Measurements from ENCODE around the gene ARRDC3.

Gene ARRDC3

DNA sequence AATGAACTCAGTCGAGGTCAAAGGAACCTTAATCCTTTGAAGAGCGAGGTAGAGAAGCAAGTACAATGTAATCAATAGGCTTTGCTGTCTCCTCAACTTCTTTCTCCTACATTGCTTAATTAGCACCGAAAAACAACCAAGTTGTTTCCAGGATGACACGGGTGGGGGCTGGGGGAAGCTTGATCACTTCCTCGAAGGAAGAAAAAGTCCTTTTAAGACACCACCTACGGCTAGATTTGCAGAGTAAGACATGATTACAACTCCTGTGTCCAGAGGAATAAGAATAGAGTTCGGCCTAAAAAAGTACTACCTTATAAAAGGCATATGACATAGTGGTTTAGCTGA lies 811 bp upstream of the ARRDC3 start:
- no peak for DNase-seq

DNA sequence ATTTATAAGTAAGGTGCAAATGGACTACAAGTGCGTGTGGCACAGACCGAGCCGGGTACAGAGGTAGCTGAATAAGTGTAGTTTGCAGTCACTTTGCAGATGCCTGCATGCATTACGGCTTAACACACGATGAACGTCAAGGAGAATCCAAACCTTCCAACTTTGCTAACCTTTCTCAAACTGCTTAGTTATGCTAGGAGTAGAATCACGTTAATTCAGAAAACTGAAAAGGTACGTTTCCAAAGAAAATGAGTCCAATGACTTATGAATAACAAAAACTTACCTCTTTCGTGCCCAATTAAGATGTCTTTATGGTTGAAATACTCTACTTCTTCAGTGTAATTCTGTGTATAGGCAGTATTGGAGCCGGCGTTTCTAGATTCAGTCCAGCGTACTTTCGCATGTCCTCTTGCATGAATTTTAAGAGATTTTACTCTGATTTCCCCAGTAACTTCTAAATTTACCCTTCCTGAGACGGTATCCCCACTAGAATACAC lies 539 bp downstream of the ARRDC3 start:
- DNase-seq, result peak; percentile 1

- peak; percentile 57 for DNase-seq
These were observed 1.2 kb downstream of the ARRDC3 start for GRCh38 chr5:91381774-91382359.

GRCh38 chr5:91381239-91381773 lies 1.8 kb downstream of the ARRDC3 start:
- no peak for DNase-seq

DNA sequence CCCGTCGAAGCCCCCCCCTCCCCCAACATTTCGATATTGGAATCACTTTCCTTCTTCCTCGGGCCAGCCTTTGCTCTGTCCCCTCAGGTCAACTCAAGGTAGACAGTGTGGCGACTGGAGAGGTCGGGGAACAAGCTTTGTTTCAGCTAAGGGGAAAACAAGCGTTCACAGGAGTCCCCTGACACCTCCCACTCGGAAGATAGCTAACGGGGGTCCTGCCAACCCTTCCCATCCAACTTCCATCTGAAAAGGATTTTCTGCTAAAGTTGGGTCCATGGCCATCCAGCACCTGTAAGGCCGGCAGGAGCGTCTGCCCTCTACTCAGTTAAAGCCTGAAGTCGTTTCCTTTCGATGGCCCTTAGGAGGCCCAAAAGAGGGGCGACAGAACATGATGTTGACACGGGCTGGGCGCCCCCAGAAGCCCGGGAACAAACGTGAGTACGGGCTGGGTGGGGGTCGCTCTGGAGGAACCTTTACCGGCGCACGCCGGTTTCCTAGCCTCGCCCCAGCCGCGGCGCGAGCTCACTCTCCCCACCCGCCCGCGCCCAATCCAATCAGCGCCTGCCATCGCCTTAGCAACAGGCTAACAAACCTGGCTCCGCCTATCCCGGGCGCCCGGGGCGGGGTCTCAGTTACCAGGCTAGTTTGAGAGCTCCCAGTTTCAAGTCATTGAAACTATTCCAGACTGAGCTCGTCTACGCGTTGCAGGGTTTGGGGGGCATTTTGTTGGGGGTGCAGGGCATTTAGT lies 2.5 kb downstream of the ARRDC3 start:
- peak; percentile 80 for DNase-seq

DNA sequence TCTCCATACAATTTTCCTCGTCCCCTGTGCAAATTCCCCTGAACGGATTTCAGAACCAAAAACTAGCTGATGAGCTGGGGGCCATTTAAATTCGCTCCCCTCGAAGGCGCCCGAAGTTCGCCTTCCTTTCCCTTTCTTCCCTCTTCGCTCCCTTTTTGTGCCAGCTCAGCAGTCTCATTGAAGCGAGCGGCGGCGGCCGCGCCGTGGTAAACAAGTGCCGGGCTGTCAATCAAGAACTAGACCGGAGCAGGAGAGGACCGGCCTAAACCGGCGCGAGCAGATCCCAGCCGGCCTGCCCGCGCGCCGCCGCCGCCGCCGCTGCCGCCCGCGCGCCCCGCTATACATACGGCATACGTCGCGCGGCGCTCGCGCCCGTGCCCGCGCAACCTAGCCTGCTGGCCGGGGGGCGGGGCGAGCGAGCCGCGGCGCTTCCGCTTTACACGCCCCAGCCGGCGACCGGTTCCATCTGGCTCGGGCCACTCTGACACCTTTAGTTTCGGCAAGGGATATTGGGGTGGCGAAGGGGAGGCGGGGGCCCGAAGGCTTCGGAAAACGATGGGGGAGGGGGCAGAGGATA lies 3.1 kb downstream of the ARRDC3 start:
- DNase-seq, result peak; percentile 78

DNA sequence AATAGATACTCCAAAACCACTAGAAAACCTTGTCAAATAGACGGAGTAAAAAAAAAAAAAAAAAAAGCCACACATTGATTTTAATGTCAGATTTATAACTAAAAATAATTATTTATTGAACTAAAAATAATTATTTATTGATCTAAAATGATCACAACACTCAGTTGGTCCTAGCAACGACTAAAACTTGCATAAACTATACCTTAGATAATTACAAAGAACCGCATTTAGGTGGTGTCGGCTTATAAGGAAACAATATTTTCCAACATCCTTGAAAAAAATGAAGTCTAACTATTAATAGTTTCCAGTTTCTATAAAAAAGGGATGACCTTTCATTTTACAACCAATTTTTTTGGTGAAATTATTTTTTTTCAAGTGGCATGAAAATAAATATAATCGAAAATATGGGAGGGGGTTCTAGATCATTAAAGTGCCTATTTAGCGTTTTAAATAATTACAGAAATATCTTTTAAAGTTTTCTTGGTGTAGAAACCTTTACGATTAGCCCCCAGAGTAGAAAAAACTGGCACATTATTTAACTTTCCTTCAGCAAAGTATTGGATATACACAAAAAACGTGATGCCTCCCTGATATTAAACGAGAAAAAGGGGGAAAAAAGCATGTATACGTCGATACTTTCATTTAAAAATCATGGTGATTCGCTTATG lies 3.7 kb downstream of the ARRDC3 start:
- DNase-seq, result no peak

GRCh38 chr5:91378752-91379211 lies 4.3 kb downstream of the ARRDC3 start:
- no peak for DNase-seq

DNA sequence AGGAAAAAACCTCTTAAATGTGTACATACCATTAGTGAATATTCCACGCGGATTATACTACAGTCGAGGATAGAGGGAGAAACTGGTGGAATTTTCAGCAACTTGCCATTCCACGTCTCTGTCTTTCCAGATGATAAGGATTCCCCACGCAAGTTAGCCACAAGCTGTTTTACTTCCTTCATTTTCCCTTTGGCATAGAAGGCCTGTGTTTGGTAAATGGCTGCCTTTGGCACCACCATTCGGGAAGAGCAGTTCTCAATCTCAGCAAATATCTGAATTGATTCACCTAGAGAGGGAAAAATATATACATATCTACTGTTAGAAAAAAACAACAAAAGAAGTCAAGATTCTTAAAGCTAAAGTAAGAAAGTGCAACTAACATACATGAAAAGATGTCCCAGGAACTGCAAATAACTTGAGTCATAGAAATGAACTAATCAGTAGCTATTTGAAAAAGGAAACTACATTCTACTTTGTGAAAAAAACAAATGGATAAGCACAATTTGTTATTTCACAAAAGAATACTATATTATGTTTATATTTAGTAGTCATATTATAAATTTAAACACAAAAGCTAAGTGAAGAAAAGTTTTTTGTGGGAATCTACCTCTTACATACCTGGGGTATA lies 8.1 kb downstream of the ARRDC3 start:
- DNase-seq, result no peak

DNA sequence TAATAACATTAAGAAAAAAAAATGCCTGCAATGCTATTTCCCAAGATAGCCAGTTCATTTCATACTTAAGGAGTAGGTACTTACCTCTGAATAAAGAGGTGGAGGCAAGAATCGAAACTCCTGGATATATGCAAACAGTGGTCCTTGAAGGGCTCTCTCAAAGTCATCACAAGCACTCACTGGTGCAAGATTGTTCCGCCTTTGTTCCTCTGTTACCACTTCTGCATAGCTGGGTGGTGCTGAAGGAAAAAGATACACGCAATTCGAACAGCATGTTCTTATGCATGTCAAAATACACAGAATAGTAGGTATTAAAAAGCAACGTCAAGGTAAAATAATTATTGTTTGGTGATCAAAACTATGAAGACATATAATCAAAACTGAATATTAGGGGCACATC lies 9.5 kb downstream of the ARRDC3 start:
- DNase-seq, result no peak

DNA sequence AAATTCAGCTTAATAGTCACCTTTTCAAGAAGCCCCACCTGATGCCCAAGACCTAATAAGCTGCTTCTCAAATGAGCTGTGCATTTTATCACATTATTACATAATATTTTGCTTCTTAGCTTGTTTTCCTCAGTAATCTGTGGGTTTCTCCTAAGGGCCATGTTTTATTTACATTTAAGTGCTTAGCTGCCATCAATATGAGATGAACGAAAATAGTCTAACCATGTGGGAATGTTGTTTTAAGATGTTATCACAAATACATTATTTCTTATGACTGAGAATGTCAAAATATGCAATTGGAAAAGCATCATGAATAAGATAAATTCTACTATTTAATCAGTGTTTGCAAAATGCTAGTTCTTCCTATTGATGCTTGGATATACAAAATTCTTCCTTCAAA lies 10.1 kb downstream of the ARRDC3 start:
- no peak for DNase-seq

GRCh38 chr5:91369480-91369879 lies 13.6 kb downstream of the ARRDC3 start:
- DNase-seq, result no peak

DNA sequence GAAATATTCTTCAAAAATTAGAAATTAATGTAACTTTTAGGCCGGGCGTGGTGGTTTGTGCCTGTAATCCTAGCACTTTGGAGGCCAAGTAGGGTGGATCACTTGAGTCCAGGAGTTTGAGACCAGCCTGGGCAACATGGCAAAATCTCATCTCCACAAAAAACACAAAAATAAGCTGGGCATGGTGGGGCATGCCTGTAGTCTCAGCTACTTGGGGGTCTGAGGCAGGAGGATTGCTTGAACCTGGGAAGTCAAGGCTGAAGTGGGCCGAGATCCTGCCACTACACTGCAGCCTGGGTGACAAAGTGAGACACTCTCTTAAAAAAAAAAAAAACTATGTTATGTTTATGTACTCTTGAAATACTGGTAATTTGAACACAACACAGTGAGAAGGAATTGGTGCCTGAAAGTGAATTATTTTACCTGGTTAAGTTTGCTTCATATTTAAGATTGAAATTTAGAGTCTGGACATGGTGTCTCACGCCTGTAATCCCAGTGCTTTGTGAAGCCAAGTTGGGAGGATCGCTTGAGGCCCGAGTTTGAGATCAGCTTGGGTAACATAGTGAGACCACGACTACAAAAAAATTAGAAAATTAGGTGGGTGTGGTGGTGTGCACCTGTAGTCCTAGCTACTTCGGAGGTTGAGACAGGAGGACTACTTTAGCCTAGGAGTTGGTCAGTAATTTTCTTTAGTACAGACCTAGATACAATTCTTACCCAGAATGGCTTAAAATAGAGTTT lies 15.0 kb downstream of the ARRDC3 start:
- DNase-seq, result no peak

DNA sequence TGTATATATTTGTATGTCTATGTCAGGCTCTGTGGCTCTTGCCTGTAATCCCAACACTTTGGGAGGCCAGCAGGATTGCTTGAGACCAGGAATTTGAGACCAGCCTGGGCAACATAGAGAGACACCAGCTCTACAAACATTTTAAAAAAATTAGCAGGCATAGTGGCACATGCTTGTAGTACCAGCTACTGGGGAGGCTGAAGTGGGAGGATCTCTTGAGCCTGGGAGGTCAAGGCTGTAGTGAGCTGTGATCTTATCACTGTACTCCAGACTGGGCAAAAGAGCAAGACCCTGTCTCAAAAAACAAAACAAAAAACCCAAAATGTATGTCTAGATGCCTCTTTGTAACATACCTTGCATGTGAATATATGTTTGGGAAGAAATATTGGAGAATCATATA lies 15.8 kb downstream of the ARRDC3 start:
- no peak for DNase-seq

GRCh38 chr5:91366551-91366950 lies 16.6 kb downstream of the ARRDC3 start:
- DNase-seq, result no peak

GRCh38 chr5:91365498-91365897 lies 17.6 kb downstream of the ARRDC3 start:
- DNase-seq, result no peak

GRCh38 chr5:91362935-91363334 lies 20.2 kb downstream of the ARRDC3 start:
- DNase-seq, result no peak

DNA sequence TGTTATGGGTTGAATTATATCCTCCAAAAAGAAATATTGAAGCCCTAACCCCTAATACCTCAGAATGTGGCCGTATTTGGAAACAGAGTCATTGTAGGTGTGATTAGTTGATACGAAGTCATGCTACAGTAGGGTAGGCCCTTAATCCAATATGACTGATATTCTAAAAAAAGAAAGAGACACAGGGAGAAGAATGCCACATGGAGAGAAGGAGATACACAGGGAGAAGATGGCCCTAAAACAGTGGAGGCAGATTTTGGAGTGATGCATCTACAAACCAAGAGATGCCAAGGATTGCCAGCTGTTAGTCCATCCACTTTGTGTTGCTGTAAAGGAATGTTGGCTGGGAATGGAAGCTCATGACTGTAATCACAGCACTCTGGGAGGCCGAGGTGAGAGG lies 21.3 kb downstream of the ARRDC3 start:
- no peak for DNase-seq

DNA sequence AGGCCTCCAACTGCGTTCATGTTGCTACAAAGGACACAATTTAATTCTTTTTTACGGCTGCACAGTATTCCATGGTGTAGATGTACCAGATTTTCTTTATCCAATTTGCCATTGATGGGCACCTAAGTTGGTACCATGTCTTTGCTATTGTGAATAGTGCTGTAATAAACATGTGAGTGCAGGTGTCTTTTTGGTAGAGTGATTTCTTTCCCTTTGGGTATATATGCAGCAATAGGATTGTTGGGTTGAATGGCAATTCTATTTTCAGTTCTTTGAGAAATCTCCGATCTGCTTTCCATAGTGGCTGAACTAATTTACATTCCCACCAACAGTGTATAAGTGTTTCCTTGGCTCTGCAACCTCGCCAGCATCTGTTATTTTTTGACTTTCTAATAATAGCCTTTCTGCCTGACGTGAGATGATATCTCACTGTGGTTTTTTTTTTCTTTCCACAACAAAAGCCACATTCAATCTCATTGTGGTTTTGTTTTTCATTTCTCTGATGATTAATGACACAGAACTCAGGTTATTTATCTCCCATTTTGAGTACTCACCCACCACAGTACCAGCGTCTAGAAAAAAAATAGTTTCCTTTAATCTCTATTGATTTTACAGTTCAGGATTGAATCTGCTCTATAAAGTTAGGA lies 21.9 kb downstream of the ARRDC3 start:
- DNase-seq, result no peak

DNA sequence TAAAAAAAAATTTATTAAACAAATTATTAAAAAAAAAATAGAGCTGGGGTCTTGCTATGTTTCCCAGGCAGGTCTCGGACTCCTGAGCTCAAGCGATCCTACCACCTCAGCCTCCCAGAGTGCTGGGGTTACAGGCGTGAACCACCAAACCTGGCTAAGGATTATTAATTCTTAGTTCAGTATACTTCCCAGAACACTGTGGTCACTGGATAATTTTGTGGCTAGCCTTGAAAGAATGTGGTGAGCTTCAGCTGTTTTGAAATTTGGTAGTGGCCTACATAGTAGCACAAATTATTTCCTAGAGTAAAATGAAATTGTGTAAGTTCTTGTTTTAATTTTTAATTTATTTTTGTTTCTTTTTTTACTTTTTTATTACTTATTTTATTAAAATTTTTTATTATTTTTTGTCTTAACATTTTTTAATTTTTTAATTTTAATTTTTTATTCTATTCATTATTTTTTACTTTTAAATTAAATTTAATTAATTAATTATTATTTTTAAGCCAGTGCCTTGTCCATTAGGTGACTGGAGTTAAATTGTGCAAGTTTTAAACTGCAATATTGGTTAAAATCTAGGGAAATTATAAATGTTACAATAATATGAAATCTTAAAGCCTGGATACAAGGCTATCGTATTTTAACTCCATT lies 23.0 kb downstream of the ARRDC3 start:
- no peak for DNase-seq

GRCh38 chr5:91357806-91358205 lies 25.3 kb downstream of the ARRDC3 start:
- no peak for DNase-seq
